ENCODE results near the gene UNC80. TPM values are rescaled to one million over a fixed set of nuclear protein-coding genes. Genes with fewer than 3 reads are reported as not detected.

Gene UNC80, protein sequence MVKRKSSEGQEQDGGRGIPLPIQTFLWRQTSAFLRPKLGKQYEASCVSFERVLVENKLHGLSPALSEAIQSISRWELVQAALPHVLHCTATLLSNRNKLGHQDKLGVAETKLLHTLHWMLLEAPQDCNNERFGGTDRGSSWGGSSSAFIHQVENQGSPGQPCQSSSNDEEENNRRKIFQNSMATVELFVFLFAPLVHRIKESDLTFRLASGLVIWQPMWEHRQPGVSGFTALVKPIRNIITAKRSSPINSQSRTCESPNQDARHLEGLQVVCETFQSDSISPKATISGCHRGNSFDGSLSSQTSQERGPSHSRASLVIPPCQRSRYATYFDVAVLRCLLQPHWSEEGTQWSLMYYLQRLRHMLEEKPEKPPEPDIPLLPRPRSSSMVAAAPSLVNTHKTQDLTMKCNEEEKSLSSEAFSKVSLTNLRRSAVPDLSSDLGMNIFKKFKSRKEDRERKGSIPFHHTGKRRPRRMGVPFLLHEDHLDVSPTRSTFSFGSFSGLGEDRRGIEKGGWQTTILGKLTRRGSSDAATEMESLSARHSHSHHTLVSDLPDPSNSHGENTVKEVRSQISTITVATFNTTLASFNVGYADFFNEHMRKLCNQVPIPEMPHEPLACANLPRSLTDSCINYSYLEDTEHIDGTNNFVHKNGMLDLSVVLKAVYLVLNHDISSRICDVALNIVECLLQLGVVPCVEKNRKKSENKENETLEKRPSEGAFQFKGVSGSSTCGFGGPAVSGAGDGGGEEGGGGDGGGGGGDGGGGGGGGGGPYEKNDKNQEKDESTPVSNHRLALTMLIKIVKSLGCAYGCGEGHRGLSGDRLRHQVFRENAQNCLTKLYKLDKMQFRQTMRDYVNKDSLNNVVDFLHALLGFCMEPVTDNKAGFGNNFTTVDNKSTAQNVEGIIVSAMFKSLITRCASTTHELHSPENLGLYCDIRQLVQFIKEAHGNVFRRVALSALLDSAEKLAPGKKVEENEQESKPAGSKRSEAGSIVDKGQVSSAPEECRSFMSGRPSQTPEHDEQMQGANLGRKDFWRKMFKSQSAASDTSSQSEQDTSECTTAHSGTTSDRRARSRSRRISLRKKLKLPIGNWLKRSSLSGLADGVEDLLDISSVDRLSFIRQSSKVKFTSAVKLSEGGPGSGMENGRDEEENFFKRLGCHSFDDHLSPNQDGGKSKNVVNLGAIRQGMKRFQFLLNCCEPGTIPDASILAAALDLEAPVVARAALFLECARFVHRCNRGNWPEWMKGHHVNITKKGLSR (N-terminal part only)
- total RNA-seq (under 0.01 TPM in 2 replicates), polyA plus RNA-seq (under 0.01 TPM in 1 of 2 replicates, not detected in the other), polyA minus RNA-seq (ENCODE audit: low replicate concordance) (not detected in 2 replicates)
- not detected in 2 replicates for polyA plus RNA-seq (2012)

DNA sequence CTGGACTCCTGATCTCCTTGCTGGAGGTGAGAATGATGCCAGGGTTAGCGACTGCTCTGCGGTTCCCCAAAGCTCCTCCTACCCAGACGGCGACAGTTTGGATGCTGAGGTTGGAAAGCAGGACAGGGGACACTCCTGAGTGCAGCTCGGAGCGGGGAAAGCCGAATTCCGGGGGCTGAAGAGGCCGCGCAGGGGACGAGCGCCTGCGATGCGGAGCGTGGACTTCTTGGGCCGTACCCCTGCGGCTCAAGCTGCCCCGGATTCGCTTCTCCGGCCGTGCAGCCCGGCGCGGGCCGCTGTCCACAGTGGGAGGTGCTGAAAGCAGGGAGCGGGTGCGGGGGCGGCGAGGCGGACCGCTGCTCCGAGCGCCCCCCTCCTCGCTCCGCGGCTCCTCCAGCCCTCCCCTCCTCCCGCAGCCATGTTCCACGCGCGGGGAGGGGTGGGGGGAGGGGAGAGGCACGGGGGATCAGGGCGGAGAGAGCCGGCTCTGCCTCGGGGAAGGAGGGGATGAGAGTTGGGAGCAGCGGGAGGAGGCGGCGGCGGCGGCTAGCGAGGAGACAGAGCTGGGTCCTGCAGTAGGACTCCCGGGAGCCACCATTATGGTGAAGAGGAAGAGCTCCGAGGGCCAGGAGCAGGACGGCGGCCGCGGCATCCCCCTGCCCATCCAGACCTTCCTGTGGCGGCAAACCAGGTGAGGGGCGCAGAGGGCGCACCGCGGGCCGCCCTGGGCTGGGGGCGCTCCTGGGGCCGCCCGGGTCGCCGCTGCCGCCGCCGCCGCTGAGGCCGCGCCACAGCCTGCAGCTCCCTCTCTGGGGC, at the start of gene UNC80:
Gene UNC80 (plus strand): TSS at position 359 of the 816 bp plus-strand sequence. CDS start 241 bp downstream, at position 600.
- no peaks in the 10 kb centered on the region for H3K27me3 ChIP-seq (ENCODE audit: control insufficient read depth, insufficient read depth, low read length)
- peak within 1 kb of the TSS in 2 of 4 experiments; percentile 23 to 49 for H3K4me3 ChIP-seq (replicated peaks in 1 of 4; ENCODE audit: control extremely low read depth in 1 of 4, insufficient read depth in 1 of 4, low read depth in 3 of 4, low read length in 4 of 4)
- no peak for TF ChIP-seq EZH2 (IDR thresholded peaks at IDR 0.05; ENCODE audit: low read length, missing control alignments)
- TF ChIP-seq, protein P1, sequence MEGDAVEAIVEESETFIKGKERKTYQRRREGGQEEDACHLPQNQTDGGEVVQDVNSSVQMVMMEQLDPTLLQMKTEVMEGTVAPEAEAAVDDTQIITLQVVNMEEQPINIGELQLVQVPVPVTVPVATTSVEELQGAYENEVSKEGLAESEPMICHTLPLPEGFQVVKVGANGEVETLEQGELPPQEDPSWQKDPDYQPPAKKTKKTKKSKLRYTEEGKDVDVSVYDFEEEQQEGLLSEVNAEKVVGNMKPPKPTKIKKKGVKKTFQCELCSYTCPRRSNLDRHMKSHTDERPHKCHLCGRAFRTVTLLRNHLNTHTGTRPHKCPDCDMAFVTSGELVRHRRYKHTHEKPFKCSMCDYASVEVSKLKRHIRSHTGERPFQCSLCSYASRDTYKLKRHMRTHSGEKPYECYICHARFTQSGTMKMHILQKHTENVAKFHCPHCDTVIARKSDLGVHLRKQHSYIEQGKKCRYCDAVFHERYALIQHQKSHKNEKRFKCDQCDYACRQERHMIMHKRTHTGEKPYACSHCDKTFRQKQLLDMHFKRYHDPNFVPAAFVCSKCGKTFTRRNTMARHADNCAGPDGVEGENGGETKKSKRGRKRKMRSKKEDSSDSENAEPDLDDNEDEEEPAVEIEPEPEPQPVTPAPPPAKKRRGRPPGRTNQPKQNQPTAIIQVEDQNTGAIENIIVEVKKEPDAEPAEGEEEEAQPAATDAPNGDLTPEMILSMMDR (conservative IDR thresholded peaks at IDR 0.05 in 1 of 2, IDR thresholded peaks at IDR 0.05 in 1 of 2; ENCODE audit: low read depth in 1 of 2, low read length in 2 of 2): no peak
- H3K36me3 ChIP-seq (ENCODE audit: control insufficient read depth, insufficient read depth, low read length): no peaks in the 10 kb centered on the region
- no peak within 1 kb of the TSS for H3K9ac ChIP-seq (ENCODE audit: insufficient read depth, low read length)
- no peak within 1 kb of the TSS for H3K27ac ChIP-seq (ENCODE audit: insufficient read depth, low read length)
- DNase-seq (ENCODE audit: low read depth in 2 of 2): peak; percentile 59 to 72
- no peaks in the 10 kb centered on the region for H3K4me1 ChIP-seq (ENCODE audit: control insufficient read depth, extremely low read depth, insufficient read depth, low read length)
- H2AFZ ChIP-seq (ENCODE audit: low read length): peak within 1 kb of the TSS; percentile 35
- H3K9me3 ChIP-seq (ENCODE audit: control insufficient read depth, insufficient read depth, low read depth, low read length): no peaks in the 10 kb centered on the region
- H3K79me2 ChIP-seq (ENCODE audit: control insufficient read depth, insufficient read depth, low read length): no peaks in the 10 kb centered on the region
- peak within 1 kb of the TSS; percentile 93 for H3K4me2 ChIP-seq (ENCODE audit: extremely low read depth, insufficient read depth, low read length)
- no peaks in the 10 kb centered on the region for H4K20me1 ChIP-seq (ENCODE audit: control insufficient read depth, extremely low read depth, insufficient read depth, low read length)

DNA sequence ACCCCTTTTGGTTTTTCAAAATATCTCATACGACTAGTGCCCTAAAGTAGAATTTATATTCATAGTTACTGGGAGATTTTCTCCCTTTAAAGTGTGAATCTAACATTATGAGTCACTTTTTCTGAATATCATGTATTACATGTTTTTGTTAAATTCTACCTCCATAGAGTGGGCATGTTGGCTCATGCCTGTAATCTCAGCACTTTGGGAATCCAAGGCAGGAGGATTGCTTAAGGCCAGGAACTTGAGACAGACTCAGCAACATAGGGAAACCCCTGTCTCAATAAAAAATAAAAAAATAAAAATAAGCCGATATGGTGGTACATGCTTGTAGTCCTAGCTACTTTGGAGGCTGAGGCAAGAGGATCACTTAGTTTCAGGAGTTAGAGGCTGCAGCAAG, 45.3 kb upstream of the UNC80 start:
- DNase-seq (ENCODE audit: low read depth in 2 of 2): no peak
- Histone ChIP-seq H2AFZ (ENCODE audit: low read length) (no peak overlapping the region), H4K20me1 (ENCODE audit: control insufficient read depth, extremely low read depth, insufficient read depth, low read length) (no peaks in the 10 kb centered on the region), H3K4me1 (ENCODE audit: control insufficient read depth, extremely low read depth, insufficient read depth, low read length) (peaks cover under 1% of the 10 kb centered on the region), H3K27ac (ENCODE audit: insufficient read depth, low read length) (no peak overlapping the region), H3K9ac (ENCODE audit: insufficient read depth, low read length) (no peak overlapping the region), H3K4me2 (ENCODE audit: extremely low read depth, insufficient read depth, low read length) (no peak overlapping the region), H3K9me3 (ENCODE audit: control insufficient read depth, insufficient read depth, low read depth, low read length) (no peaks in the 10 kb centered on the region), H3K27me3 (ENCODE audit: control insufficient read depth, insufficient read depth, low read length) (no peaks in the 10 kb centered on the region), H3K79me2 (ENCODE audit: control insufficient read depth, insufficient read depth, low read length) (no peaks in the 10 kb centered on the region), H3K4me3 (replicated peaks in 1 of 4; ENCODE audit: control extremely low read depth in 1 of 4, insufficient read depth in 1 of 4, low read depth in 3 of 4, low read length in 4 of 4) (no peak overlapping the region), H3K36me3 (ENCODE audit: control insufficient read depth, insufficient read depth, low read length) (no peaks in the 10 kb centered on the region)
- TF ChIP-seq, protein P1 (conservative IDR thresholded peaks at IDR 0.05 in 1 of 2, IDR thresholded peaks at IDR 0.05 in 1 of 2; ENCODE audit: low read depth in 1 of 2, low read length in 2 of 2): no peak
